GM10266 (cell line): ENCODE results near the gene LONRF3.

Source experiments
- DNase-seq: peaks from one replicate; pipeline ENCODE4 v3.0.0; 2012; ENCODE audit errors: extremely low spot score
- CTCF ChIP-seq: IDR thresholded peaks from 2 replicates; pipeline ENCODE4 v1.5.1; 2012; ENCODE audit warnings: mild to moderate bottlenecking, low read depth; ENCODE audit not compliant: control insufficient read depth, insufficient read depth; ENCODE audit errors: missing control alignments

Gene LONRF3

GRCh38 chrX:119007189-119007770 is 32.9 kb downstream of the LONRF3 start:
- TF ChIP-seq CTCF: no peak
- DNase-seq: no peak

- DNase-seq: peak; percentile 25
- TF ChIP-seq CTCF: peak; percentile 53
These were observed 33.8 kb downstream of the LONRF3 start for GRCh38 chrX:119008110-119008744.

GRCh38 chrX:119009071-119009470 is 34.7 kb downstream of the LONRF3 start:
- TF ChIP-seq CTCF: no peak
- no peak for DNase-seq

GRCh38 chrX:119010491-119010890 is 36.1 kb downstream of the LONRF3 start:
- no peak for DNase-seq
- TF ChIP-seq CTCF: no peak

GRCh38 chrX:119013164-119013563 is 38.7 kb downstream of the LONRF3 start:
- DNase-seq: no peak
- no peak for TF ChIP-seq CTCF

- peak; percentile 12 for DNase-seq
- no peak for TF ChIP-seq CTCF
These were observed 41.2 kb downstream of the LONRF3 start for GRCh38 chrX:119015407-119016237.

GRCh38 chrX:119017077-119017476 is 42.7 kb downstream of the LONRF3 start:
- DNase-seq: no peak
- TF ChIP-seq CTCF: no peak
